ENCODE results near the gene ZRANB3. TPM values are rescaled to one million over a fixed set of nuclear protein-coding genes. Genes with fewer than 3 reads are reported as not detected.

The ZRANB3 gene
- total and polyA plus RNA-seq, 2 donors (not counting 1 experiment from before 2014, with no cell fraction given) = 4.8 to 7.4 TPM

DNA sequence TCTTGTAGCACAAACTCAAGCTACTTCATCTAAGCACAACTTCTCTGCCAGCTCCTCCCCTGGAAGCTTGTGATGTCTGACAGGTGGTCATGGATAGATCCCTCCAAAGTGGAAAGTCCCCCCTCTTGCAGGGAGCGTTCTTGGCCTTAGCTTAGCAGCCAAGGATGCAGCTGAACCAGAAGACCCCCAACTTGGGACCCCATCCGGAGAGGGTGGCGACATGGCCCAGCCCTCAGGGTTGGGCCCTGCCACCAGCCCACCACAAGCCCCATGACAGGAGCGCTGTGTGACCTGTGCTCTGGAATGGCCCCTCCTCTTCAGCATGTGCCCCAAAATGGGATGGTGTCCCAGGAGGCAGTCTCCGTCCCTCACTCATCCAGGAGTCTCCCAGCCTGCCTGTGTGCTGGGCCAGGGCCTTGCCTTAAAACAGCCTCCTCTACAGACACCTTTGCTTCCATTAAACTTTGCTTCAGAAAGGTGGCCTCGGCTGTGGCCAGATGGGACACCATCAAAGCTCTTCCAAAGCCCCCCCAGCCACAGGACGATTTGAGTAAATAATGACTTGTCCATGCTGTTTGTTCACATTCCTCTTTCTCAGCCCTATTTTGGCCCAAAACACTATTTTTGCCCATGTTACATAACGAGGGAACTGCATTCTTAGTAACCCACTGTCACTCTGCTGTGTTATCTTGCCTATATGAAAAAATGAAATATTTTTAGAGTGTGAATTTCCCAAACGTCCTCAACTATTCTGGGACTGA is 356.8 kb downstream of the ZRANB3 start:
- Histone ChIP-seq H3K79me2 (ENCODE audit: control insufficient read depth, insufficient read depth, low read length) (no peaks in the 10 kb centered on the region), H3K27me3 (ENCODE audit: control insufficient read depth, insufficient read depth, low read length) (no peaks in the 10 kb centered on the region), H3K4me3 (replicated peaks in 1 of 4; ENCODE audit: control extremely low read depth in 1 of 4, insufficient read depth in 1 of 4, low read depth in 3 of 4, low read length in 4 of 4) (no peak overlapping the region), H3K9ac (ENCODE audit: insufficient read depth, low read length) (no peak overlapping the region), H3K4me1 (ENCODE audit: control insufficient read depth, extremely low read depth, insufficient read depth, low read length) (no peaks in the 10 kb centered on the region), H4K20me1 (ENCODE audit: control insufficient read depth, extremely low read depth, insufficient read depth, low read length) (no peaks in the 10 kb centered on the region), H2AFZ (ENCODE audit: low read length) (no peak overlapping the region), H3K4me2 (ENCODE audit: extremely low read depth, insufficient read depth, low read length) (no peak overlapping the region), H3K9me3 (ENCODE audit: control insufficient read depth, insufficient read depth, low read depth, low read length) (no peaks in the 10 kb centered on the region), H3K27ac (ENCODE audit: insufficient read depth, low read length) (no peak overlapping the region), H3K36me3 (ENCODE audit: control insufficient read depth, insufficient read depth, low read length) (peaks cover 3% of the 10 kb centered on the region)
- DNase-seq (ENCODE audit: low read depth in 2 of 2) = no peak
- TF ChIP-seq EZH2 (IDR thresholded peaks at IDR 0.05; ENCODE audit: low read length, missing control alignments) = no peak
- TF ChIP-seq, protein P1, sequence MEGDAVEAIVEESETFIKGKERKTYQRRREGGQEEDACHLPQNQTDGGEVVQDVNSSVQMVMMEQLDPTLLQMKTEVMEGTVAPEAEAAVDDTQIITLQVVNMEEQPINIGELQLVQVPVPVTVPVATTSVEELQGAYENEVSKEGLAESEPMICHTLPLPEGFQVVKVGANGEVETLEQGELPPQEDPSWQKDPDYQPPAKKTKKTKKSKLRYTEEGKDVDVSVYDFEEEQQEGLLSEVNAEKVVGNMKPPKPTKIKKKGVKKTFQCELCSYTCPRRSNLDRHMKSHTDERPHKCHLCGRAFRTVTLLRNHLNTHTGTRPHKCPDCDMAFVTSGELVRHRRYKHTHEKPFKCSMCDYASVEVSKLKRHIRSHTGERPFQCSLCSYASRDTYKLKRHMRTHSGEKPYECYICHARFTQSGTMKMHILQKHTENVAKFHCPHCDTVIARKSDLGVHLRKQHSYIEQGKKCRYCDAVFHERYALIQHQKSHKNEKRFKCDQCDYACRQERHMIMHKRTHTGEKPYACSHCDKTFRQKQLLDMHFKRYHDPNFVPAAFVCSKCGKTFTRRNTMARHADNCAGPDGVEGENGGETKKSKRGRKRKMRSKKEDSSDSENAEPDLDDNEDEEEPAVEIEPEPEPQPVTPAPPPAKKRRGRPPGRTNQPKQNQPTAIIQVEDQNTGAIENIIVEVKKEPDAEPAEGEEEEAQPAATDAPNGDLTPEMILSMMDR (conservative IDR thresholded peaks at IDR 0.05 in 1 of 2, IDR thresholded peaks at IDR 0.05 in 1 of 2; ENCODE audit: low read depth in 1 of 2, low read length in 2 of 2) = no peak

DNA sequence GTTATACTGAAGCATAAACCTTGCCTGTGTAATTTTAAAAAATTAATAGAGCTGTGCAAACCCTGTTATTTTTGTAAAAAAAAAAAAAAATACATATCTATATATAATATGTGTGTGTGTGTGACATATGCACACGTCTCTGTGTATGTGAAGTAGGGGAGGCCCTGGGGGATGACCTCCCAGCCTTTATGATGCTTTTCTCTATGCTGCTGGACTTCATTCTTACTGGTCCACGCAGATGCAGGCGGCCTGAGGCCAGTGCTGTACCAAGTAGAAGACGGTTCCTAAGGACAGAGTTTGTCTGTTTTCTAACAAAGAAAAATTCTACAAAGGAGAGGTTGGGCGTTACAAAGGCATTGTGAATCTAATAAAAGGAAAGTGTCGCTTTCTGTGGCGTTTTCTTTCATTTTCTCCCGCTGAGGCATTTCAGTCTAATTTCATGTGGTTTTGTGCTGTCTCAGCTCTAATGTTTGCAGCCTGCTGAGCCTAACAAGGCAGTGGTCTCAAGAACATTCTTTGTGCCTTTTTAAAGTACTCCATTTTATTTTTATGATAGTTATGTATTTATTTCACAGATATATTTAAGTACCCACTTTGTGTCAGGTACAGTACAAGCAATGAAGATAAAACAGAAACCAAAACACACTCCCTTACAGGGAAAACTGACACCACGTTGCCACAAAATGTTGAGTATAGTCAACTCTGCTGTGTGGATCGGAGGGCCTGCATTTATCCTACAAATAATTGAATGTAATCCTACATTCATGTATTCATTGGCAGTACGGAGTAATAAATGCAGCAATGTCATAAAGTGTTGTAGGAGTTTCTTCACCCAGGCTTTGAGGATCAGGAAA is 360.9 kb downstream of the ZRANB3 start:
- H3K79me2 ChIP-seq (ENCODE audit: control insufficient read depth, insufficient read depth, low read length) = no peaks in the 10 kb centered on the region
- no peak overlapping the region for H3K27ac ChIP-seq (ENCODE audit: insufficient read depth, low read length)
- no peaks in the 10 kb centered on the region for H3K9me3 ChIP-seq (ENCODE audit: control insufficient read depth, insufficient read depth, low read depth, low read length)
- no peak overlapping the region for H3K9ac ChIP-seq (ENCODE audit: insufficient read depth, low read length)
- H3K4me2 ChIP-seq (ENCODE audit: extremely low read depth, insufficient read depth, low read length) = no peak overlapping the region
- no peaks in the 10 kb centered on the region for H4K20me1 ChIP-seq (ENCODE audit: control insufficient read depth, extremely low read depth, insufficient read depth, low read length)
- no peaks in the 10 kb centered on the region for H3K27me3 ChIP-seq (ENCODE audit: control insufficient read depth, insufficient read depth, low read length)
- no peak overlapping the region for H3K4me3 ChIP-seq (replicated peaks in 1 of 4; ENCODE audit: control extremely low read depth in 1 of 4, insufficient read depth in 1 of 4, low read depth in 3 of 4, low read length in 4 of 4)
- no peaks in the 10 kb centered on the region for H3K4me1 ChIP-seq (ENCODE audit: control insufficient read depth, extremely low read depth, insufficient read depth, low read length)
- H2AFZ ChIP-seq (ENCODE audit: low read length) = no peak overlapping the region
- peaks cover 4% of the 10 kb centered on the region for H3K36me3 ChIP-seq (ENCODE audit: control insufficient read depth, insufficient read depth, low read length)
- TF ChIP-seq EZH2 (IDR thresholded peaks at IDR 0.05; ENCODE audit: low read length, missing control alignments) = no peak
- TF ChIP-seq, protein P1 (conservative IDR thresholded peaks at IDR 0.05 in 1 of 2, IDR thresholded peaks at IDR 0.05 in 1 of 2; ENCODE audit: low read depth in 1 of 2, low read length in 2 of 2) = no peak
- DNase-seq (ENCODE audit: low read depth in 2 of 2) = no peak

DNA sequence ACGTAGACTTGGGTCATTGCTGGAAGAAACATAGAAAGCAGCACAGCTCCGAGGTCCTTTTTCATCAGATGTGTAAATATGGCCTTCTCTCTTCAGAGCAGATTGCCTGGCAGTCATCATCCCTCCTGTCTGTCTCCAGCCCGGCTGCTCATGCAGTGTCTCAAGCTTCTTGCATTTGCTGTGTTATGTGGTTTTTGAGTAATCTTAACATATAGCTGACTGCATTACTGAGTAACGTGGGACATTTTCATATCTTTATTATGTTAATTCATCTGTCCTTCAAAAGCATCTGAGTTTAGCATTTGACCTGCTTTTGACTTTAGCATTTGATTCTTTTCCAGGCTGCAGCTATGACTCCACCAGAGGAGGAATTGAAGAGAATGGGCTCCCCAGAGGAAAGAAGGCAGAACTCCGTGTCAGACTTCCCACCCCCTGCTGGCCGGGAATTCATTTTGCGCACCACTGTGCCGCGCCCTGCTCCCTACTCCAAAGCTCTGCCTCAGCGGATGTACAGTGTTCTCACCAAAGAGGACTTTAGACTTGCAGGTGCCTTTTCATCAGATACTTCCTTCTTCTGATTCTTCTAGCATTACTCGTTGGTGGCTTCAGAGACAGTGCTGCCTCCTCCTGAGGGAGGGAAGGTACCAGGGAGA is 362.7 kb downstream of the ZRANB3 start:
- TF ChIP-seq EZH2 (IDR thresholded peaks at IDR 0.05; ENCODE audit: low read length, missing control alignments) = no peak
- TF ChIP-seq, protein P1 (conservative IDR thresholded peaks at IDR 0.05 in 1 of 2, IDR thresholded peaks at IDR 0.05 in 1 of 2; ENCODE audit: low read depth in 1 of 2, low read length in 2 of 2) = no peak
- H4K20me1 ChIP-seq (ENCODE audit: control insufficient read depth, extremely low read depth, insufficient read depth, low read length) = no peaks in the 10 kb centered on the region

More for the DNA sequence above, 362.7 kb downstream of the ZRANB3 start:
- Histone ChIP-seq H3K27me3 (ENCODE audit: control insufficient read depth, insufficient read depth, low read length) (no peaks in the 10 kb centered on the region), H3K9ac (ENCODE audit: insufficient read depth, low read length) (no peak overlapping the region), H3K4me1 (ENCODE audit: control insufficient read depth, extremely low read depth, insufficient read depth, low read length) (no peaks in the 10 kb centered on the region), H3K9me3 (ENCODE audit: control insufficient read depth, insufficient read depth, low read depth, low read length) (no peaks in the 10 kb centered on the region), H2AFZ (ENCODE audit: low read length) (no peak overlapping the region), H3K27ac (ENCODE audit: insufficient read depth, low read length) (no peak overlapping the region), H3K4me2 (ENCODE audit: extremely low read depth, insufficient read depth, low read length) (no peak overlapping the region), H3K36me3 (ENCODE audit: control insufficient read depth, insufficient read depth, low read length) (peaks cover 4% of the 10 kb centered on the region), H3K4me3 (replicated peaks in 1 of 4; ENCODE audit: control extremely low read depth in 1 of 4, insufficient read depth in 1 of 4, low read depth in 3 of 4, low read length in 4 of 4) (no peak overlapping the region), H3K79me2 (ENCODE audit: control insufficient read depth, insufficient read depth, low read length) (no peaks in the 10 kb centered on the region)
- DNase-seq (ENCODE audit: low read depth in 2 of 2) = no peak
